Gastroesophageal sphincter (tissue), 4 donors: ENCODE results near the gene ZNF136. TPM values are rescaled to one million over a fixed set of nuclear protein-coding genes. Genes with fewer than 3 reads are reported as not detected.

ENCODE experiments used
- ATAC-seq: fragments of 150-250 bp; one replicate; pipeline ENCODE4 v1.9.1; 2016; ENCODE audit warnings: mild to moderate bottlenecking, moderate library complexity
- H3K27ac ChIP-seq, 4 donors: fragments of 200-600 bp; sonication (generic) in 3 of 4; 1 replicate in 3 of 4; 2 replicates in 1 of 4; pipeline ENCODE4 v1.5.1; 2016 to 2019
- H3K27me3 ChIP-seq: fragments of 200-600 bp; sonication (generic); one replicate; pipeline ENCODE4 v1.5.1; 2019
- H3K36me3 ChIP-seq, 2 donors: fragments of 200-600 bp; sonication (generic); one replicate each; pipeline ENCODE4 v1.5.1; 2019; ENCODE audit warnings: control low read depth in 1 of 2
- H3K4me1 ChIP-seq, 3 donors: fragments of 200-600 bp; sonication (generic); 1 replicate in 2 of 3; 2 replicates in 1 of 3; pipeline ENCODE4 v1.5.1; 2016 to 2019; ENCODE audit warnings: control low read depth in 2 of 3
- H3K4me3 ChIP-seq, 2 donors: fragments of 200-600 bp; sonication (generic); one replicate each; pipeline ENCODE4 v1.5.1; 2019; ENCODE audit warnings: mild to moderate bottlenecking in 1 of 2, moderate library complexity in 1 of 2
- H3K9me3 ChIP-seq, 3 donors: fragments of 200-600 bp; sonication (generic); one replicate each; pipeline ENCODE4 v1.5.1; 2017 to 2019; ENCODE audit warnings: control low read depth in 2 of 3
- CTCF ChIP-seq, 4 experiments: fragments of 200-600 bp in 2 of 4; fragments of 450-650 bp in 2 of 4; sonication (generic) in 1 of 4; IDR thresholded peaks; one replicate each; pipeline ENCODE4 v1.5.1; 2017 to 2019; ENCODE audit warnings: antibody characterized with exemption in 4 of 4, mild to moderate bottlenecking in 2 of 4, moderate library complexity in 2 of 4
- EP300 ChIP-seq: sonication (generic); formaldehyde crosslinking; IDR thresholded peaks from one replicate; pipeline ENCODE4 v1.6.1; 2017; ENCODE audit warnings: antibody characterized with exemption, mild to moderate bottlenecking
- POLR2A ChIP-seq, 2 donors: fragments of 450-650 bp; IDR thresholded peaks; one replicate each; pipeline ENCODE4 v1.6.1; 2017; ENCODE audit warnings: antibody characterized with exemption in 2 of 2, mild to moderate bottlenecking in 2 of 2, moderate library complexity in 1 of 2
- POLR2AphosphoS5 ChIP-seq: sonication (generic); formaldehyde crosslinking; IDR thresholded peaks from one replicate; pipeline ENCODE4 v1.6.1; 2017; ENCODE audit warnings: antibody characterized with exemption
- WGBS, 2 donors: methylation state at CpG; one replicate each; pipeline ENCODE4 v1.1.5; 2018; ENCODE audit warnings: low coverage in 1 of 2; 5-methylcytosine and 5-hydroxymethylcytosine counted together
- total RNA-seq, 4 donors: library from RNA; depleted of rRNA; stranded (reverse); fragments of >200 nt; gene quantifications; one replicate each; pipeline ENCODE4 v1.1.0, GENCODE V29; 2016

The ZNF136 gene
- total RNA-seq = 10 to 100 TPM in 3 of 4 donors, 1 to 10 TPM in 1; 8.7 to 19.6 (median 11.5) TPM

GRCh38 chr19:12162882-12163806, at the start of gene ZNF136:
TSS of gene ZNF136 (plus strand) at chr19:12163096. CDS start at chr19:12163204, 108 bp downstream.
- Histone ChIP-seq H3K27me3 (no peaks in the 10 kb centered on the region), H3K4me1 (peaks cover 0 to 50% (median 24%) of the 10 kb centered on the region in 3 donors), H3K4me3 (peak within 1 kb of the TSS; percentile 69 to 87), H3K36me3 (peaks cover 0 to 16% of the 10 kb centered on the region in 2 donors), H3K9me3 (no peaks in the 10 kb centered on the region), H3K27ac (peak within 1 kb of the TSS; percentile 71 to 97 (median 96))
- 0 to 2% methylated on average over 11 to 19 of the region's 57 CpGs for WGBS, 2 donors
- ATAC-seq = peak; percentile 98
- peak; percentile 73 to 83 for TF ChIP-seq POLR2A (IDR thresholded peaks at IDR 0.05)
- TF ChIP-seq CTCF (IDR thresholded peaks at IDR 0.05) = no peak
- no peak for TF ChIP-seq EP300
- TF ChIP-seq POLR2AphosphoS5 = peak; percentile 86

- H3K27ac ChIP-seq = no peak overlapping the region
- no peaks in the 10 kb centered on the region for H3K4me1 ChIP-seq
- no peaks in the 10 kb centered on the region for H3K27me3 ChIP-seq
- ATAC-seq = no peak
- TF ChIP-seq POLR2A (IDR thresholded peaks at IDR 0.05) (no peak), CTCF (IDR thresholded peaks at IDR 0.05) (no peak), POLR2AphosphoS5 (no peak), EP300 (no peak)
- WGBS, 2 donors = 91 to 94% methylated on average over 5 of the region's 5 CpGs
- peaks cover 0 to 26% of the 10 kb centered on the region in 2 donors for H3K36me3 ChIP-seq
- H3K9me3 ChIP-seq = peaks cover 0 to 27% (median 0%) of the 10 kb centered on the region in 3 donors
- no peak overlapping the region for H3K4me3 ChIP-seq
These were observed 49.8 kb upstream of the ZNF136 start for GRCh38 chr19:12113121-12113520.

- peaks cover 0 to 15% (median 0%) of the 10 kb centered on the region in 3 donors for H3K9me3 ChIP-seq
- TF ChIP-seq POLR2AphosphoS5 (no peak), EP300 (no peak), POLR2A (IDR thresholded peaks at IDR 0.05) (no peak), CTCF (IDR thresholded peaks at IDR 0.05) (no peak)
- ATAC-seq = no peak
- H3K36me3 ChIP-seq = peaks cover 0 to 9% of the 10 kb centered on the region in 2 donors
- H3K4me1 ChIP-seq = no peaks in the 10 kb centered on the region
- no peaks in the 10 kb centered on the region for H3K27me3 ChIP-seq
- 71 to 79% methylated on average over 1 to 5 of the region's 33 CpGs for WGBS, 2 donors
- H3K4me3 ChIP-seq = no peak overlapping the region
- H3K27ac ChIP-seq = no peak overlapping the region
These were observed 45.5 kb upstream of the ZNF136 start for GRCh38 chr19:12117201-12117970.

GRCh38 chr19:12126707-12127106, 36.2 kb upstream of the ZNF136 start:
- Histone ChIP-seq H3K36me3 (peaks cover 0 to 6% of the 10 kb centered on the region in 2 donors), H3K27ac (no peak overlapping the region), H3K27me3 (no peaks in the 10 kb centered on the region), H3K9me3 (peaks cover 0 to under 1% (median 0%) of the 10 kb centered on the region in 3 donors), H3K4me3 (no peak overlapping the region), H3K4me1 (no peaks in the 10 kb centered on the region)
- TF ChIP-seq CTCF (IDR thresholded peaks at IDR 0.05) (peak; percentile 11 to 55 (median 38)), POLR2A (IDR thresholded peaks at IDR 0.05) (no peak), POLR2AphosphoS5 (no peak)
- ATAC-seq = no peak
- WGBS, 2 donors = 17 to 20% methylated on average over 2 of the region's 2 CpGs
